NOMO-1 treated with dmso at 0.1 percent for 144 hours (cell line): Measurements from ENCODE around the gene PRPF18.
A peak's percentile ranks its signal among the peaks of the same experiment; 100 is the strongest.

Experiments used
- DNase-seq: peaks from one replicate; lab custom pipeline; 2025; ENCODE audit not compliant: unreplicated experiment; lab: John Stamatoyannopoulos, UW

The PRPF18 gene

GRCh38 chr10:13637303-13637856 is 50.6 kb downstream of the PRPF18 start:
- DNase-seq: no peak

DNA sequence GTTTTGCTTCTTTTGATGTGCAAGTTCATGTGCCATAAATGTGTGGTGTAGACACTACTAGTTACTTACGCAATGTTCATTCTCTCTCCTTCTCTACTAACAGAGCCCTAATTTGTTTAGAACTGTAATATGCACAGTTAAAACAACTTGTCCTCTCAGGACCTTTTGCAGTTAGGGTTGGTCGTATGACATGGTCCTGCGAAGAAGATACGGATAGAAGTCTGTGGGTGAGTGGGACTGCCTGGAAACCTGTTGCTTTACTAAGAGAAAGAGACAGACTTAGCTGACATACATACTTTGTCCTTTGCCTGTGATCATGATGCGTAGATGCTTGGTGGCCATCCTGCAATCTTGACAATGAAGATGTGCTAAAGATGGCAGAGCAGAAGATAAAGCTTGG is 51.1 kb downstream of the PRPF18 start:
- no peak for DNase-seq

DNA sequence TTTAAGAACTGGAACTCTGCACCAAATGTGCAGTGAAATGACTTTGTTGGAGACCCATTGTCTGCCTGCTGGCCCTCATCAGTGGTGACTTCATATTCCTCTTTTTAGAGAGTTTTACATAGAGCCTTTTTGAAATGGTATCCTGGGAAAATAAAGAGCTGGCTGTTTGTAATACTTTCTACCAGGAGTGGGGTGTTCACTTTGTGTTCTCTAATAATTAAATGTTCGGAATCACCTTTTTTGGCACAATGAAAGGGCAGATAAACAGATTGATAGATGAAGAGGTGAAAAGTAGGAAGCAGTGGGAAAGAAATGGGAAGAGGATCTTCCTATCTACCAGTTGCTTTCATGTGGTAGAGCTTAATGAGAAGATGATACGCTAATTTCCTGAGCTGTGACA is 55.5 kb downstream of the PRPF18 start:
- DNase-seq: no peak

DNA sequence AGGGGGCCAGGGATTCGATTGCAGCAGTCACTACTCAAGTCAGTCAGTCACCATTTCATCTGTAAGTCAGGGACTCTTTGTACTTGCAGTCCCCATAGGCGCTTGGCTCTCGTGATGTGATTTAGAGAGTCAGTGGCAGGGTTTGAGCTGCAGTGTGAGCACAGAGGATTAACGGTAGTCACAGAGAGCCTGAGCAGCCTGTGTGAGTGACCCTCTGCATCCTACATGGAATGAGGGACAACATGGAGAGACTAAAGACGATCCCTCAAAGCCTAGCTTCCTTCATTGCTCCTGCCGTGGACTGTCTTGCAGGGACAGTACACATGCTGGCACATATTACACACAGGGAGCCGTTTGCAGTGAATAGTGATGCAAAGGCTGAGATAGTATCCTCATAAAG is 56.3 kb downstream of the PRPF18 start:
- DNase-seq: no peak

DNA sequence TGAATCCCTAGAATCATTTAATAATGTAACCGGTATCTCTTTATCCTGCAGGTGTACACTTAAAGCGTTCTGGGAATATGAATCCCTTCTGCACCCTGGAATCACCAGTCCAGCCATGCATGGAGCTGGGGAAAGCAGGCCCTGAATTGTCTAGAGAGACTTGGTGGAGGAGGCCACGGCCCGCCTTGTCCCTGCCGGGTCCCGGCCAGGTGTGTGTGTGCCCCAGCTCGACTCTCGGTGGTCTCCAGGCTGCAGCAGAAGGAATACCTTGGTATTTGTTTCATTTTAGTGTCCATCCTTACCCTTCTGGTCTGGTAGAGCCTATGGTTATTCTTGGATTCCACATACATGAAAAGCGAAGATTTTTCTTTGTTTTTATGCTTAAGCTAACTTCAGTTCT is 58.1 kb downstream of the PRPF18 start:
- no peak for DNase-seq

DNA sequence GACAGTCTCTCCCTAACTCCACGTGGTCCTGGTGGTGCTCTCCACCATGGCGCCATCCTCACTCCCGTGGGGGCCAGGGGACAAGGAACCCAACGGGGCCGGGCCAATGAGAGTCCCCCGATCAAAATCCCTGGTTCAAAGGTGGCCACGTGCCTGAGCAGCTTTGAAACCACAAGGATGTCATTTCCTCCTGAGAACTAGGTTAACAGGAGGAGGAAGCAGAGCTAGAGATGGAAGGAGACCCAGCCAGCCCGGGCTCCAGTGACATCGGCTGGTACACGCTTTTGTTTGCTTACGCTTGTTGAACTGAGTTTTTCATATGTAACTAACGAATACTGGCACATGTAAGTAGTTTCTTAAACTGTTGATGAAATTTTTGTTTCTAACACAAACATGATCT is 61.7 kb downstream of the PRPF18 start:
- no peak for DNase-seq

GRCh38 chr10:13649844-13650520 is 63.2 kb downstream of the PRPF18 start:
- DNase-seq: no peak

GRCh38 chr10:13650961-13651360 is 64.2 kb downstream of the PRPF18 start:
- DNase-seq: no peak

GRCh38 chr10:13651969-13652720 is 65.4 kb downstream of the PRPF18 start:
- no peak for DNase-seq

GRCh38 chr10:13652860-13653259 is 66.1 kb downstream of the PRPF18 start:
- DNase-seq: no peak

GRCh38 chr10:13654118-13654830 is 67.5 kb downstream of the PRPF18 start:
- no peak for DNase-seq

DNA sequence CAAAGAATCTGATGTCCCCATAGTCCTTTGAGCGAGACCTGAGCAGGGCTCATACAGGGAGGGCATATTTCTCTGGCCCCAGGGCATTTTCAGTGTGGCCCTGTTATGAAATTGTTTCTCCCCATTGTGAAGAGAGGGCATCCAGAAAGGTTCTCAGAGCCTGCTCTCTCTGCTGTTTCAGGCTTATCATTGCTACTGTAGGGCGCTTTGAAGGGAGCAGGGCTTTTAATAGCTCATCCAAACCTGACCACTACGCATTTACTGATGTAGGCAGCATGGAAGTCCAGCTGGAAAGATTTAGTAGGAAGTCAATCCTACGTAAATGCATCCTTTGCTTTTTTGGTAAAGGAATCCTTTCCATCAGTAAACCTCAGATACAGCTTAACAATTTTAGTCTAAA is 68.1 kb downstream of the PRPF18 start:
- DNase-seq: no peak

- no peak for DNase-seq
Measured at GRCh38 chr10:13656337-13657100, 69.8 kb downstream of the PRPF18 start.

GRCh38 chr10:13657101-13657680 is 70.4 kb downstream of the PRPF18 start:
- no peak for DNase-seq

- no peak for DNase-seq
Measured at GRCh38 chr10:13658264-13658663, 71.5 kb downstream of the PRPF18 start.

- DNase-seq: no peak
Measured at GRCh38 chr10:13658871-13659685, 72.3 kb downstream of the PRPF18 start.

DNA sequence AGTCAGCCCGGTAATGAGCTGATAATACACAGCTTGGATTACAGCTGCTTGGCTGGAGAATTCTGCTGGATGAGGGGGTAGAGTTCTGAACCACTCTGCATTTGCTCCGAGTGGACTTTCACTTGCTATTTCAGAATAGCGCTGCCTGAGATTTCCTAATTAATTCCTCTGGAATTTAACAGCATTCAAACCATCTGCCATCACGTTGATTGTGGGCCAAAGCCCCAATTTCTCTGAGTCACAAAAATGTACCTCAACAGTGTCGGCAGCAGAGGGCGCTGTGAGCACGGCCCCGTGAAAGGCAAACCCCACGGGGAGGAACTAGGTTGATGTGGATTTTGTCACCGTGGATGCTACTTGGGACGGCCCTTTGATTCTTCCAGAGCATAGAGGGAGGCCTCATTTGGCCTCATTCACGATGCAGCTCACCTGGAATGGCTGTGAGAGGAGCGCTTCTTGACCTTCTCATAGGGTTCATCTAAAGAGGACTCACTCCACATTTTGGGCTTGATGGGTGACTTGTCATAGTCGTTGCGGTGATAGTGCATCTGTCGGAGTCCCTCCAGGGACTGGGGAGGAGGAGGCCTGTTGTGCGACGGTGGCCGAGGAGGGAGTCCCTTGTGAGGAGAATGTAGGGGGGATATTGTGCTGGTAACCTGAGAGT is 73.3 kb downstream of the PRPF18 start:
- DNase-seq: peak; percentile 4

- no peak for DNase-seq
Measured at GRCh38 chr10:13660551-13660920, 73.8 kb downstream of the PRPF18 start.

DNA sequence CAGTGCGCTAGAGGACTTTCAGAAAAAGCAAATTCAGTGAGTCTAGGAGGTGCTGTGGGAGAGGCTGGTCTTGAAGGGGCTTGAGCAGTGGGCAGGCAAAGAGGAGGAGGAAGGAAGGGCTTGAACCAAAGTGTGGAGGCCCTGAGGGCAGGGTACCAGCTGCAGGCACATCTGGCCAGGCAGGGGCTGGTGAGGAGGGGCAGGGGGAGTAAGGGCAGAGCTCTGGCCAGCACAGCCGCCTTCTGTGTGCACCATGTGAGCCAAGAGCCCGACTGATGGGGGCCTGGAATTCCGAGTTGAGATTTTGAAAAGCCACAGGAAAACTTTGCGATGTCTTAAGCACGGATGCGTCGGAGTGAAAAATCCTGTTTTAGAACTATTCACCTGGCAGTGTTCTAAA is 74.5 kb downstream of the PRPF18 start:
- DNase-seq: no peak
